PC-9 (cell line): ENCODE measurements around the gene ATL2. TPM values are rescaled to one million over a fixed set of nuclear protein-coding genes. Genes with fewer than 3 reads are reported as not detected.

ENCODE experiments used
- BruUV-seq: library from RNA; stranded (reverse); fragments of 400-500 nt; replicated peaks from 2 replicates; lab custom pipeline; 2021; lab: Mats Ljungman, UMichigan
- CTCF ChIA-PET: fragments of 300-600 bp; sonication (Branson Sonifier 250); formaldehyde crosslinking; loops from one replicate; lab custom pipeline; 2022; ENCODE audit warnings: antibody characterized with exemption; lab: Charles Lee
- POLR2A ChIA-PET: fragments of 300-600 bp; sonication (Branson Sonifier 250); formaldehyde crosslinking; loops from one replicate; lab custom pipeline; 2022; ENCODE audit warnings: antibody characterized with exemption; ENCODE audit not compliant: unreplicated experiment; lab: Charles Lee
- DNase-seq, 2 experiments: peaks; one replicate each; pipeline versions ENCODE4 v3.0.0 to v3.0.0-alpha.2; 2015 to 2022; ENCODE audit warnings: mixed read lengths in 1 of 2
- H2AFZ ChIP-seq: fragments of 200-600 bp; sonication (generic); 2 replicates; pipeline ENCODE4 v1.8.1; 2017; ENCODE audit warnings: antibody characterized with exemption
- H3F3A ChIP-seq: fragments of 200-600 bp; sonication (generic); 2 replicates; pipeline ENCODE4 v1.8.1; 2017; ENCODE audit warnings: antibody characterized with exemption, mild to moderate bottlenecking, low read depth; ENCODE audit not compliant: insufficient read depth
- H3K27ac ChIP-seq: fragments of 200-600 bp; sonication (generic); 2 replicates; pipeline ENCODE4 v1.6.1; 2016; ENCODE audit warnings: mixed run types
- H3K27me3 ChIP-seq: fragments of 200-600 bp; sonication (generic); 2 replicates; pipeline ENCODE4 v1.6.1; 2016; ENCODE audit warnings: low read depth, mixed run types; ENCODE audit not compliant: insufficient read depth
- H3K36me3 ChIP-seq: fragments of 200-600 bp; sonication (generic); 2 replicates; pipeline ENCODE4 v1.6.1; 2016; ENCODE audit warnings: low read depth, mixed run types
- H3K4me1 ChIP-seq: fragments of 200-600 bp; sonication (generic); replicated peaks from 2 replicates; pipeline ENCODE4 v1.6.1; 2016; ENCODE audit warnings: mixed run types; ENCODE audit not compliant: insufficient read depth
- H3K4me2 ChIP-seq: fragments of 200-600 bp; sonication (generic); 2 replicates; pipeline ENCODE4 v1.6.1; 2017; ENCODE audit warnings: mixed run types
- H3K4me3 ChIP-seq: fragments of 200-600 bp; sonication (generic); 2 replicates; pipeline ENCODE4 v1.6.1; 2016; ENCODE audit warnings: mixed run types
- H3K79me2 ChIP-seq: fragments of 200-600 bp; sonication (generic); 2 replicates; pipeline ENCODE4 v1.6.1; 2017; ENCODE audit warnings: low read depth, mixed run types
- H3K9me2 ChIP-seq: fragments of 200-600 bp; sonication (generic); 2 replicates; pipeline ENCODE4 v1.8.1; 2017; ENCODE audit warnings: mild to moderate bottlenecking; ENCODE audit not compliant: insufficient read depth
- H3K9me3 ChIP-seq: fragments of 200-600 bp; sonication (generic); 2 replicates; pipeline ENCODE4 v1.8.1; 2016; ENCODE audit warnings: low read depth; ENCODE audit not compliant: insufficient read depth
- H4K20me1 ChIP-seq: fragments of 200-600 bp; sonication (generic); 2 replicates; pipeline ENCODE4 v1.8.1; 2017; ENCODE audit not compliant: insufficient read depth
- CTCF ChIP-seq: fragments of 200-600 bp; sonication (generic); conservative IDR thresholded peaks from 2 replicates; pipeline ENCODE4 v1.6.1; 2017; ENCODE audit warnings: mixed run types, antibody characterized with exemption, mild to moderate bottlenecking, moderate library complexity
- EZH2 ChIP-seq: fragments of 200-600 bp; sonication (generic); IDR thresholded peaks from 2 replicates; pipeline ENCODE4 v1.8.0; 2017; ENCODE audit warnings: antibody characterized with exemption, low read depth
- intact Hi-C: fragments of 100-400 bp; cut with micrococcal nuclease; formaldehyde crosslinking; loops from one replicate; pipeline ENCODE4 v1.10.0; 2022; ENCODE audit not compliant: unreplicated experiment
- total RNA-seq: library from RNA; stranded (reverse); gene quantifications from 2 replicates; pipeline ENCODE4 v1.2.3, GENCODE V29; 2021

ATL2 gene
- total RNA-seq, 1 experiment from 2014 or later, result 66.4 TPM

GRCh38 chr2:38256610-38257009 is 120.5 kb downstream of the ATL2 start:
- H3K27ac ChIP-seq, result no peak overlapping the region
- H4K20me1 ChIP-seq, result no peaks in the 10 kb centered on the region
- H3K27me3 ChIP-seq, result no peaks in the 10 kb centered on the region
- H2AFZ ChIP-seq, result no peak overlapping the region
- no TSS peak for BruUV-seq
- no peaks in the 10 kb centered on the region for H3K9me2 ChIP-seq
- no peaks in the 10 kb centered on the region for H3K79me2 ChIP-seq
- CTCF ChIA-PET, result no interaction called here
- no peaks in the 10 kb centered on the region for H3K36me3 ChIP-seq
- no peaks in the 10 kb centered on the region for H3K9me3 ChIP-seq
- no peak for DNase-seq
- H3F3A ChIP-seq, result no peaks in the 10 kb centered on the region
- intact Hi-C loops, result no loop called here
- TF ChIP-seq EZH2, result no peak
- TF ChIP-seq CTCF, result no peak
- H3K4me2 ChIP-seq, result no peak overlapping the region
- POLR2A ChIA-PET, result no interaction called here
- H3K4me1 ChIP-seq, result no peaks in the 10 kb centered on the region
- no peak overlapping the region for H3K4me3 ChIP-seq

GRCh38 chr2:38255211-38255610 is 121.9 kb downstream of the ATL2 start:
- H2AFZ ChIP-seq, result no peak overlapping the region
- no peaks in the 10 kb centered on the region for H3K9me3 ChIP-seq
- H3K27me3 ChIP-seq, result no peaks in the 10 kb centered on the region
- BruUV-seq, result no TSS peak
- no peak for DNase-seq
- POLR2A ChIA-PET, result no interaction called here
- H3K4me3 ChIP-seq, result no peak overlapping the region
- no peak overlapping the region for H3K27ac ChIP-seq
- no peaks in the 10 kb centered on the region for H4K20me1 ChIP-seq
- no peaks in the 10 kb centered on the region for H3K79me2 ChIP-seq
- H3K36me3 ChIP-seq, result no peaks in the 10 kb centered on the region
- no peaks in the 10 kb centered on the region for H3K9me2 ChIP-seq
- no peaks in the 10 kb centered on the region for H3K4me1 ChIP-seq
- CTCF ChIA-PET, result no interaction called here
- TF ChIP-seq CTCF (no peak), EZH2 (no peak)
- H3K4me2 ChIP-seq, result no peak overlapping the region
- intact Hi-C loops, result no loop called here
- no peaks in the 10 kb centered on the region for H3F3A ChIP-seq

- H4K20me1 ChIP-seq, result no peaks in the 10 kb centered on the region
- no peaks in the 10 kb centered on the region for H3K79me2 ChIP-seq
- TF ChIP-seq EZH2 (no peak), CTCF (no peak)
- no TSS peak for BruUV-seq
- no peaks in the 10 kb centered on the region for H3K9me2 ChIP-seq
- H3K27ac ChIP-seq, result no peak overlapping the region
- no peak overlapping the region for H3K4me2 ChIP-seq
- H2AFZ ChIP-seq, result no peak overlapping the region
- H3F3A ChIP-seq, result no peaks in the 10 kb centered on the region
- DNase-seq, result peak in 1 of 2 experiments; percentile 29
- no peak overlapping the region for H3K4me3 ChIP-seq
- no peaks in the 10 kb centered on the region for H3K4me1 ChIP-seq
- no peaks in the 10 kb centered on the region for H3K9me3 ChIP-seq
- no peaks in the 10 kb centered on the region for H3K27me3 ChIP-seq
- ChIA-PET POLR2A (no interaction called here), CTCF (no interaction called here)
- H3K36me3 ChIP-seq, result no peaks in the 10 kb centered on the region
- intact Hi-C loops, result no loop called here
These were observed 122.3 kb downstream of the ATL2 start for GRCh38 chr2:38254796-38255195.
